Mesendoderm (in vitro differentiated cells): ENCODE measurements around the gene LRP8.

Experiments used
- DNase-seq: peaks from one replicate; pipeline ENCODE4 v3.0.0; 2013
- H2AK5ac ChIP-seq: 2 replicates; pipeline ENCODE4 v1.6.1; 2013; ENCODE audit warnings: low read length, inconsistent platforms
- H2BK120ac ChIP-seq: 2 replicates; pipeline ENCODE4 v1.6.1; 2013; ENCODE audit warnings: low read depth, mild to moderate bottlenecking, low read length, moderate library complexity, mixed read lengths
- H2BK15ac ChIP-seq: replicated peaks from 2 replicates; pipeline ENCODE4 v1.6.1; 2013; ENCODE audit warnings: low read depth, mild to moderate bottlenecking, moderate library complexity
- H2BK5ac ChIP-seq: 2 replicates; pipeline ENCODE4 v1.6.1; 2013; ENCODE audit warnings: low read length, inconsistent platforms
- H3K18ac ChIP-seq: 2 replicates; pipeline ENCODE4 v1.6.1; 2013; ENCODE audit warnings: mild to moderate bottlenecking, low read length, mixed read lengths
- H3K23ac ChIP-seq: one replicate; pipeline ENCODE4 v1.6.1; 2013; ENCODE audit warnings: low read length
- H3K27ac ChIP-seq: 2 replicates; pipeline ENCODE4 v1.5.1; 2013; ENCODE audit warnings: low read depth, mild to moderate bottlenecking, inconsistent platforms, low read length, moderate library complexity
- H3K27me3 ChIP-seq: 2 replicates; pipeline ENCODE4 v1.6.1; 2013; ENCODE audit warnings: low read length, control low read depth, mild to moderate bottlenecking, inconsistent platforms; ENCODE audit not compliant: insufficient read depth, poor library complexity
- H3K36me3 ChIP-seq: 2 replicates; pipeline ENCODE4 v1.6.1; 2013; ENCODE audit warnings: low read length, inconsistent platforms; ENCODE audit not compliant: control insufficient read depth, insufficient read depth
- H3K4ac ChIP-seq: one replicate; pipeline ENCODE4 v1.6.1; 2013; ENCODE audit warnings: low read depth, mild to moderate bottlenecking, low read length, moderate library complexity
- H3K4me1 ChIP-seq: 2 replicates; pipeline ENCODE4 v1.6.1; 2013; ENCODE audit warnings: low read depth, low read length, inconsistent platforms; ENCODE audit not compliant: control insufficient read depth
- H3K4me2 ChIP-seq: 2 replicates; pipeline ENCODE4 v1.6.1; 2013; ENCODE audit warnings: low read length
- H3K4me3 ChIP-seq: 2 replicates; pipeline ENCODE4 v1.5.1; 2013; ENCODE audit warnings: mild to moderate bottlenecking, low read length
- H3K56ac ChIP-seq: one replicate; pipeline ENCODE4 v1.6.1; 2013; ENCODE audit warnings: low read length
- H3K79me1 ChIP-seq: 2 replicates; pipeline ENCODE4 v1.6.1; 2013; ENCODE audit warnings: low read length, inconsistent platforms
- H3K79me2 ChIP-seq: 2 replicates; pipeline ENCODE4 v1.6.1; 2013; ENCODE audit warnings: mild to moderate bottlenecking, low read length; ENCODE audit not compliant: control insufficient read depth, insufficient read depth
- H3K9ac ChIP-seq: 2 replicates; pipeline ENCODE4 v1.6.1; 2013; ENCODE audit warnings: low read length, inconsistent platforms
- H4K5ac ChIP-seq: one replicate; pipeline ENCODE4 v1.6.1; 2013; ENCODE audit warnings: low read length
- H4K8ac ChIP-seq: one replicate; pipeline ENCODE4 v1.6.1; 2013; ENCODE audit warnings: low read depth, mild to moderate bottlenecking, control low read depth, low read length, moderate library complexity
- WGBS: extraction: QIAGEN DNeasy Blood & Tissue Kit; methylation state at CpG from one replicate; pipeline ENCODE4 v1.1.7; 2013; ENCODE audit warnings: low lambda C conversion rate, missing lambda C conversion rate; ENCODE audit not compliant: insufficient coverage; ENCODE audit errors: extremely low coverage; 5-methylcytosine and 5-hydroxymethylcytosine counted together

Gene LRP8

GRCh38 chr1:53343831-53344668, 16.2 kb upstream of the LRP8 start:
- Histone ChIP-seq H3K56ac (peak overlapping the region; percentile 27), H3K79me2 (no peaks in the 10 kb centered on the region), H3K4ac (no peak overlapping the region), H2BK120ac (no peak overlapping the region), H2AK5ac (no peak overlapping the region), H3K23ac (no peak overlapping the region), H3K27me3 (no peaks in the 10 kb centered on the region), H3K18ac (peak overlapping the region; percentile 0), H4K8ac (no peak overlapping the region), H3K9ac (peak overlapping the region; percentile 12), H2BK15ac (no peak overlapping the region), H2BK5ac (no peak overlapping the region), H3K36me3 (no peaks in the 10 kb centered on the region), H3K4me1 (peaks cover 4% of the 10 kb centered on the region), H4K5ac (no peak overlapping the region), H3K79me1 (no peaks in the 10 kb centered on the region), H3K27ac (no peak overlapping the region), H3K4me2 (no peak overlapping the region), H3K4me3 (no peak overlapping the region)
- DNase-seq = peak; percentile 88
- WGBS = no CpG with 5 or more reads among the region's 9 CpGs

- Histone ChIP-seq H2BK120ac (no peak overlapping the region), H3K79me1 (no peaks in the 10 kb centered on the region), H3K36me3 (no peaks in the 10 kb centered on the region), H4K5ac (no peak overlapping the region), H3K27ac (no peak overlapping the region), H3K27me3 (no peaks in the 10 kb centered on the region), H4K8ac (no peak overlapping the region), H2BK5ac (no peak overlapping the region), H3K18ac (no peak overlapping the region), H3K56ac (no peak overlapping the region), H2BK15ac (no peak overlapping the region), H3K79me2 (no peaks in the 10 kb centered on the region), H3K4ac (no peak overlapping the region), H3K4me1 (peaks cover 2% of the 10 kb centered on the region), H2AK5ac (no peak overlapping the region), H3K9ac (no peak overlapping the region), H3K4me3 (no peak overlapping the region), H3K4me2 (no peak overlapping the region), H3K23ac (no peak overlapping the region)
- no peak for DNase-seq
- no CpG with 5 or more reads among the region's 10 CpGs for WGBS
These were observed 15.0 kb upstream of the LRP8 start for GRCh38 chr1:53342735-53343470.

GRCh38 chr1:53341961-53342707, 14.3 kb upstream of the LRP8 start:
- WGBS = no CpG with 5 or more reads among the region's 7 CpGs
- H3K9ac ChIP-seq = no peak overlapping the region
- H4K5ac ChIP-seq = no peak overlapping the region

GRCh38 chr1:53341521-53341895, 13.6 kb upstream of the LRP8 start:
- Histone ChIP-seq H2BK120ac (no peak overlapping the region), H3K79me1 (no peaks in the 10 kb centered on the region), H3K4me2 (no peak overlapping the region), H4K8ac (no peak overlapping the region), H3K9ac (no peak overlapping the region), H3K79me2 (no peaks in the 10 kb centered on the region), H3K23ac (no peak overlapping the region), H3K4me1 (peaks cover 2% of the 10 kb centered on the region), H3K36me3 (no peaks in the 10 kb centered on the region), H3K4me3 (no peak overlapping the region), H2AK5ac (no peak overlapping the region), H4K5ac (no peak overlapping the region), H2BK15ac (no peak overlapping the region), H2BK5ac (no peak overlapping the region), H3K4ac (no peak overlapping the region), H3K27me3 (no peaks in the 10 kb centered on the region), H3K18ac (no peak overlapping the region), H3K27ac (no peak overlapping the region), H3K56ac (no peak overlapping the region)
- WGBS = no CpG with 5 or more reads among the region's 5 CpGs
- DNase-seq = no peak

More at GRCh38 chr1:53341961-53342707, 14.3 kb upstream of the LRP8 start:
- H2BK15ac ChIP-seq = no peak overlapping the region
- no peaks in the 10 kb centered on the region for H3K36me3 ChIP-seq
- no peak overlapping the region for H3K23ac ChIP-seq
- no peak overlapping the region for H3K4me2 ChIP-seq
- H3K18ac ChIP-seq = no peak overlapping the region
- H3K56ac ChIP-seq = no peak overlapping the region
- H2BK120ac ChIP-seq = no peak overlapping the region
- no peak overlapping the region for H2AK5ac ChIP-seq
- no peak for DNase-seq
- H4K8ac ChIP-seq = no peak overlapping the region
- H2BK5ac ChIP-seq = no peak overlapping the region
- H3K4ac ChIP-seq = no peak overlapping the region
- H3K79me2 ChIP-seq = no peaks in the 10 kb centered on the region
- no peak overlapping the region for H3K4me3 ChIP-seq
- peaks cover 2% of the 10 kb centered on the region for H3K4me1 ChIP-seq
- H3K79me1 ChIP-seq = no peaks in the 10 kb centered on the region
- no peaks in the 10 kb centered on the region for H3K27me3 ChIP-seq
- no peak overlapping the region for H3K27ac ChIP-seq

GRCh38 chr1:53340660-53341520, 13.0 kb upstream of the LRP8 start:
- H3K23ac ChIP-seq = no peak overlapping the region
- WGBS = no CpG with 5 or more reads among the region's 9 CpGs

More at GRCh38 chr1:53340660-53341520, 13.0 kb upstream of the LRP8 start:
- Histone ChIP-seq H3K56ac (no peak overlapping the region), H3K4me2 (no peak overlapping the region), H2BK120ac (no peak overlapping the region), H2BK5ac (no peak overlapping the region), H3K4me1 (peaks cover 2% of the 10 kb centered on the region), H3K18ac (no peak overlapping the region), H3K27me3 (no peaks in the 10 kb centered on the region), H3K27ac (no peak overlapping the region), H3K9ac (no peak overlapping the region), H2AK5ac (no peak overlapping the region), H4K5ac (no peak overlapping the region), H3K4ac (no peak overlapping the region), H3K4me3 (no peak overlapping the region), H3K79me2 (no peaks in the 10 kb centered on the region), H3K79me1 (no peaks in the 10 kb centered on the region), H4K8ac (no peak overlapping the region), H2BK15ac (no peak overlapping the region), H3K36me3 (no peaks in the 10 kb centered on the region)
- no peak for DNase-seq
